Stimulated activated CD4-positive, alpha-beta T cell treated with anti-CD3 and anti-CD28 coated beads, Interleukin-4, amount 100 ng/mL, for 4 hours (primary cell): Measurements from ENCODE around the gene SHROOM3.
"Not testable (repeated sequence)": the region's sequence is repeated elsewhere in the genome, so short reads cannot be mapped to it uniquely, and the experiment has no call there.

Experiments
- DNase-seq, 2 experiments: peaks; one replicate each; pipeline ENCODE4 v3.0.0-alpha.2; 2020

SHROOM3 gene

DNA sequence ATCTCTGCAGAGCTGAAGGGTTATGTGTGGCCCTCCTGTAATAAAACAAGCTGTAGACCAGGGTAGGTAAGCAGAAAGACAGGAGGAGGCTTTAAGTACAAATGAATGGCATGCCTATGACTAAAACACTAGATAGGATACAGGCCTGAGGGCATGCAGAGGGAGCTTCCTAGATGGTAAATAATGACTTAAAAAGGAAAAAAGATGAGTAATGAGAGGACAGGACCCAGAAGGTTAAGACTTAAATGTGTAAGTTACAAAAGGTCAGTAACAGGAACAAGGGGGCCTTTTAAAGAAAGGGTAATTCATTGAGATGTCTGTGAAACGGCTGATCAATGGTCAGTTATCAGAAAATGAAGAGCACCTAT, 268.1 kb downstream of the SHROOM3 start:
- DNase-seq: no peak

DNA sequence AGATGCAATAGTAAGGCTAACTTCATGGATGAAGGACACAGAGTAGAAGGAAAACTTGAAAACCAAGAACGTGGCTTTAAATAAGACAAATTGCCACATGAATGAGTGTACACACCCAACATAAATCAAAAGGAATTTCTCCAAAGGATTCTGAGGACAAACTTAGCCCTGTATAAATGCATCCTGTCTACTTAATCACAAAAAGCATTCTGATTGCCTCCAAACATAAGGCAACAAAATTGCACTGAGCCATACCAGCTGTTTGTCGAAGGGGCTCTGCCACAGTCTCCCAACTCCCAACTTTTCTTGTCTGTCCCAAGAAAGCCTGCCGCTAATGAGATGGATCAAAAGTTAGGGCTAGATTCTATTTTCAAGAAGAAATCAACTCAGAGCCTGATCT, 268.6 kb downstream of the SHROOM3 start:
- no peak for DNase-seq

DNA sequence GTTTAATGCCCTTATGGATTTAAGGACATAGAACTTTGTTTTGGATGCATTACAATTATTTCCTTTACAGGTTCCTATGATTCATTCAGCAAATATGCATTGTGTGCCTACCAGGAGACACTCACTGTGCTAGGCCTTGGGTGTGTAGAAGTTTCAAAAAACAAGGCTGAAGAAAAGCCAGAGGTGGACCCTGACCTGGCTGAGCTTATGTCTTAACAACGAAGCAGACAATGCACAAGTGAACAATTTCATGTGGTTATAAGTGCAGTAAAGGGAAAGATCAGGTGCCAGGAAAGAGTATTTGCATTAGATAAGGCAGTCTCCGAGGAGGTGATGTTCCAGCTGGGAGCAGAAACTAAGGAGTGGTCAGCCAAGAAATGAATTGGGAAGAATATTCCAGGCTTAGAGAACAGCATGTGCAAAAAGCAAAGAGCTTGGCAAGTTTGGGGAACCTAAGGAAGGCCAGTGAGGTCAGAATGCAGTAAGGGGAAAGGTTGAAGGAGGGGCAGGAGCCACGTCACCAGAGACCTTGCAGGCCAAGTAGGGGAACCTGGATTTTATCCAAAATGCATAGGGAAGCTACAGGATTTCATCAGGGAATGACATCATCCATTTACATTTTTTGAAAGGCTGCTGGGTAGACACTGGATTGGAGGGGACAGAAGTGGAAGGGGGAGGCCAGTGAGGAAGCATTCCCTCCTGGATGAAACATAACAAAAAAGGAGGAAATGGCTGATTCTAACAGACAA, 269.3 kb downstream of the SHROOM3 start:
- DNase-seq: no peak

DNA sequence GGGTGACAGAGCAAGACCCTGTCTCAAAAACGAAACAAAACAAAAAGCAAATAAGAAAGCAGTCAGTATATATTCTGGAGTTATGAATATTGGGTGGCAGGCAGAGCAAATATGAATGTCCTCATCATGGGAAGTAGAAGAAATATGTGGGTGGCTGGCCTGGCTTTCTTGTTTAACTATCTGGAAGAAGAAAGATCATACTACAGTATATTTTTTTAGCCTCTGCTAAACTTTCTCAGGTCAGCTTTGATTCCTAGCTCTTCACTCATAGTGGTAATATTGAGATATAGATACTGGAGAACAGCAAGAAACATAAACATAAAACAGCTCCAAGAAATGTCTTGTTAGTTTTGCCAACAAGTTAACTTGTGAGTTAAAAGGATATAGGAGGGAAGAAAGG, 270.4 kb downstream of the SHROOM3 start:
- no peak for DNase-seq

DNA sequence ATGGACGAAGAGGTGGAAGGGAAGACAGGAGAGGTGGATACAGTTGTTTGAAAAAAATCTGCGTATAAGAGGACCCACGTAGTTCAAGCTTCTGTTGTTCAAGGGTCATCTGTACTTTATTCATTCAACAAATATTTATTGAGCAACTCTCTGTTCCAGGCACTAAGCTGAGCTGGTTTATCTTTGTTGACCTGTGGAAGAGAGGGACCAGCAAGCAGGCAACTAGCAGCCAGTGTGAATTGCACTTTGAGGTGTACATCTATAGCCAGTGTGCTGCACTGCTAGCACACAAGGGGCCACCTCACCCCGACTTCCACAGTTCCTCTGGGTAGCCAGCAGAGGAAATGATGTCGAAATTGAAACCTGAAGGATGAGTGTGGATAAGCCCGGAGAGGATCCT, 271.6 kb downstream of the SHROOM3 start:
- no peak for DNase-seq

GRCh38 chr4:76708971-76709771, 274.1 kb downstream of the SHROOM3 start:
- no peak for DNase-seq

DNA sequence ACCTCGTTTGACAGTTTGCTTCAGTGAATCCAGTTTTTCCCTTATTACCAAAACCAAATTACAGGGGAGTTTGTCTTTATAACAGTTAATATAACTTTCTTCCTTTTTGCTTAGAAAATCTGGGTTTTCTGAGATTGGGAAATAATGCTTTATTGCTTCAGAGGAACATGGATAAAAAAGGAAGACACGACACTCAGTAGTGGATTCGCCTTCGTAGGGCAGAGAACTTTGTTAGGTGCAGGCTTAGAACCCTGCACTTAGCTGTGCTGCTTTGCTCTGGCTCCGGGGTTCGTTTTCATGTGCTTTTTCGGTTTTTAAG, 274.7 kb downstream of the SHROOM3 start:
- DNase-seq: no peak

DNA sequence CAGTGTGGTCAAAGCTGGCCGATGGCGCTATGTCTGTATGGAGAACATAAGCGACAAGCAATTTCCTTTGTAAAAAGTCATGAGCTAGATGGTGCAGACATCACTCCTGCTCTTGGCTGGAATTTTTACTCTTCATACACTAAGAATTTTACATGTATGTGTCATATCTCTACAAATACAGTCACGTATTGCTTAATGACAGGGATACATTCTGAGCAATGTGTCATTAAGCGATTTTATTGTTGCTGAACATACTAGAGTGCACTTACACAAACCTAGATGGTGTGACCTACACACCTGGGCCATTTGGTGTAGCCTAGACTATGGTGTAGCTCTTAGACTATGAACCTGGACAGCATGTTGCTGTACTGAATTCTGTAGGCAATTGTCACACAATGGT, 277.5 kb downstream of the SHROOM3 start:
- DNase-seq: no peak

- no peak for DNase-seq
Observed at GRCh38 chr4:76714226-76714625, 279.2 kb downstream of the SHROOM3 start.

DNA sequence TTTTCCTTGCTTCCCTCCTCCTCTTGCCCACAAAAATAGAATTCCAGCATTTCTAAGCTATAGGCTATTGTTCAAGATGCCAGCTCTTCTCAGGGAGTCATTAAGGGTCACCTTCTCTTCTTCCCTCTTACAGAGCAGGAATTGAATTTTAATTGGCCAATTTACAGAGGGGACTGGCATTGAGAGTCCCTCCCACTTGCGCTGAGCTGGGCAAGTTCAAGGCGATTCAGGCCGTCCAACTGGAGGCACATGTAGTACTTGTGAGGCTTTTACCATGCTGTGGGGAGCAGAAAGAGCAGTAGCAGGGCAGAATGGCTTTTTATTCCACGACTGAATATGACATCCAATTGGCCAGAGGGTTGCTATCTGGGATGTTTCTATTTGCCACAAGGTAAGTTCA, 281.0 kb downstream of the SHROOM3 start:
- no peak for DNase-seq

GRCh38 chr4:76716658-76717057, 281.6 kb downstream of the SHROOM3 start:
- DNase-seq: no peak

DNA sequence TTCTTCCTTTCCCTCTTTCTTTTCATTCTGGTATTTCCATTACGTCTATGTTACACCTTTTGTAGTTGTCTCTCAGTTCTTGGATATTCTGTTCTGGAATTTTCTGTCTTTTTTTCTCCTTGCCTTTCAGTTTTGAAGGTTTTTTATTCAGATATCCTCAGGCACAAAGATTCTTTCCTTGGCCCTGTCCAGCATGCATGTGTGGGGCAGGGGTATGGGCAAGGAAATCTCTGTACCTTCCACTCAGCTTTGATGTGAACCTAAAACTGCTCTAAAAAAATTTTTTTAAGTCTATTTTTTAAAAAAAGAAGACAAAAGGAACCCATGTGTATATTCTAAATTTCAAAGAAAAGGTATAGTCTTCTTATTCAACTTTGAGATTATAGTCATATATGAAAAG, 282.4 kb downstream of the SHROOM3 start:
- no peak for DNase-seq

- DNase-seq: no peak
Observed at GRCh38 chr4:76718021-76718420, 283.0 kb downstream of the SHROOM3 start.

- DNase-seq: no peak
Observed at GRCh38 chr4:76718831-76719230, 283.8 kb downstream of the SHROOM3 start.

DNA sequence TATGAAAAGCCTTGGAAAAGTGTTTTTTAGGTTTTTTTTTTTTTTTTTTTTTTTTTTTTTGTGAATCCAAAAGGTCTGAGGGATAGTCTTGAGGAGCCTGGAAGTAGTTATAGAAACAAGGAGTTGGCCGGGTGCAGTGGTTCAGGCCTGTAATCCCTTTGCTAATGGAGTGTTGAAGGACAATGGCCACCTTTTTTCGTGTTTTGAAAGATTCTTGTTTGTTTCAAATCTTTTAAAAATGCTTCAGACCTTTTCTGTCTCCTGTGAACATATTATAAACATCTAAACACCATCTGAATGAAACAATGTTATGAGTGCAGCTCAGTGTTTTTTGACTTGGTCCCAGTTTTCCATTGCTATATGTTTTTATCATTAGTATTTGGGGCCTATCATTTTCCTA, 285.1 kb downstream of the SHROOM3 start:
- DNase-seq: no peak

- DNase-seq: not testable (repeated sequence)
Observed at GRCh38 chr4:76722146-76722545, 287.1 kb downstream of the SHROOM3 start.

DNA sequence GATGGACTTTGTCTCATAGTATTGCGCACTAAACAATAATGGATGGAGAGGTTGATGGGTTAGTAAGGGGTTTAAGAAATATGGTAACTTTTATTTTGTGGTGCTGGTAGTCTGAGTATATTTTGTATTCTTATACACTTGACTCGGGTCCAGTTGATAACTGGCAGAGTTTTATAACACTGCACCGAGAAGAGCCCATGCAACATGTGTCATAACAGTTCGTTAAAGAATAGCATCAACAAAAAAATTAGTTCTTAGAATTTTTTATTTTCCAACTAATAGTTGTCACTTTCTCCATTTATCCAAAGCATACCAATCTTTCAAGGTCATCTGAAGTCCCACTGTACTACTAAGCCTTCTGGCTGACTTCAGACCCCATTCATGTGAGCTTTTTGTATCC, 287.8 kb downstream of the SHROOM3 start:
- no peak for DNase-seq

DNA sequence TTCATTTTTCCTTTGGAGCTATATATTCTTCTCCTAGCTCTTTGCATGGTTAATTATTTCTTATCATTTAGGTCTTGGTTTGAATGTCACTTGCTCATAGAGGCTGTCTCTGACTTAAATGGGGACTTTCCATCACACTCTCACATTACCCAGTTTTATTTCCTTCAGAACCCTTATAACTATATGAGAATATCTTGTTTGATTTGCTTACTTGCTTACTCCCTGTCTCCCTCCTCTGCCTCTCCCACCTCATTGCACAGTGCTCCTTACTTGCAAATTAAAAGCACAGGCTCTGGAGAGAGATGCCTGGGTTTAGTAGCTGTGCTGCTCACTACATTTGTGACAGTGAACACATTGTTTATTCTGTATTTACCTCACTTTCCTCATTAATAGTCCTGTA, 288.3 kb downstream of the SHROOM3 start:
- no peak for DNase-seq

- DNase-seq: no peak
Observed at GRCh38 chr4:76723924-76724323, 288.9 kb downstream of the SHROOM3 start.

GRCh38 chr4:76725039-76725438, 290.0 kb downstream of the SHROOM3 start:
- DNase-seq: no peak

GRCh38 chr4:76726176-76726575, 291.1 kb downstream of the SHROOM3 start:
- DNase-seq: no peak

DNA sequence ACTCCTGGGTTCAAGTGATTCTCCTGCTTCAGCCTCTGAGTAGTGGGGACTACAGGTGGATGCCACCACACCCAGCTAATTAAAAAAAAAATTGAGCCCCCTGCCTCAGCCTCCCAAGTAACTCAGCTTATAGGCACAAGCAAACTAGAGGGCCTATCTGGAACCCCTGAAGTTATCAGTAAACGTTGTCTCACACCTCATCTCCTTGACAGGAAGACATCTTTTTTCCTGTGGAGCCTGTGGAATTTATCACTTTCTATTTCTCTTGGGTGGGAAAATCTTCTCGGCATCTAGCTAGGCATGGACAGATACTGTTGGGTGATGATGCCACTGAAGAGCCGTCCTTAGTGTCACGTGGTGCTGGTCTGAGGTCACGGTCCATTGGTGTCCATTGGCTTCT, 291.6 kb downstream of the SHROOM3 start:
- no peak for DNase-seq

- not testable (repeated sequence) for DNase-seq
Observed at GRCh38 chr4:76727934-76728333, 292.9 kb downstream of the SHROOM3 start.

DNA sequence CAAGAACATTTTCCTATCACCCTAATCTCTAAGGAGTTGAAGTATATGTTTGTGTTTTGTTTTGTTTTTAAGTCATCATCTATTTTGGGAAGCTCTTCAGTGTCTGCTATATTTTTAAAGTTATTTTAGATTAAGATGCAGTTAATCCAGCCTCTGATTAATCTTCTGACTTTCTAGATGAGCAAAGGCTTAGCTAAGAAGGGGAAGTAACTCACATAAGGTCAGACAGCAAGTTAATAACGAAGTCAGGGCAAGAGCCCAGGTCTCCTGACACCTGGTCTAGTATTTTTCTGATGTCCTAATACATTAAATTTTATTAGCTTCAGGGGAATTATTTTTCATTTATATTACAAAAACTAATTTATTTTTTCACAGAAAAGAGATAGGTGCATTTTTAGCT, 294.4 kb downstream of the SHROOM3 start:
- no peak for DNase-seq

DNA sequence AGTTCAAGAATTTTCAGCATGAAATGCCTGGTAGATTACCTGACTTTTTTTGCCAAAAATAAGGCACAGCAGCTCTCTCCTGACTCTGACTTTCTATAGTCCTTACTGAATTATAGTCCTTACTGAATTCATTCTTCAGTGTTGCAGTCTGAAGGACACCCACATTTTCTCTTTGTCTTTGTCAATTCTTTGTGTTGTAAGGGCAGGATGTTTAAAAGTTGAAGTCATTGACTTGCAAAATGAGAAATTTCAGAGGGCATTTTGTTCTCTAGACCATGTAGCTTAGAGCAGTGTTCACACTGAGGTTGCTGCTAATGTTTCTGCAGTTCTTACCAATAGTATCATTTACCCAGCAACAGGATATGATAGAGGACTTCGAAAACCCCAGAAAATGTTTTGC, 295.0 kb downstream of the SHROOM3 start:
- no peak for DNase-seq
